Kidney (tissue), 14 donors: ENCODE results near the gene BRD2. TPM values are rescaled to one million over a fixed set of nuclear protein-coding genes. Genes with fewer than 3 reads are reported as not detected.
A peak's percentile ranks its signal among the peaks of the same experiment; 100 is the strongest.

Experiments used
- DNase-seq, 5 donors: peaks; one replicate each; pipeline ENCODE4 v3.0.0-alpha.2; 2013 to 2020
- FAIRE-seq: peaks from 2 replicates; lab custom pipeline; 2012; peaks lifted over from hg19 to GRCh38; lab: Jason Lieb, UNC
- H3K27ac ChIP-seq, 2 donors: one replicate each; pipeline ENCODE4 v1.7.0; 2013; ENCODE audit warnings: low read depth in 2 of 2, low read length in 2 of 2, inconsistent platforms in 1 of 2
- H3K27me3 ChIP-seq: one replicate; pipeline ENCODE4 v1.7.1; 2013; ENCODE audit warnings: low read length, inconsistent platforms; ENCODE audit not compliant: control insufficient read depth, insufficient read depth
- H3K36me3 ChIP-seq, 3 donors: one replicate each; pipeline versions ENCODE4 v1.7.0 to v1.7.1; 2013; ENCODE audit warnings: low read length in 3 of 3, control low read depth in 1 of 3, inconsistent platforms in 1 of 3; ENCODE audit not compliant: insufficient read depth in 3 of 3, control insufficient read depth in 2 of 3
- H3K4me1 ChIP-seq, 3 donors: one replicate each; pipeline versions ENCODE4 v1.7.0 to v1.7.1; 2013; ENCODE audit warnings: low read length in 3 of 3, inconsistent platforms in 1 of 3, low read depth in 1 of 3; ENCODE audit not compliant: control insufficient read depth in 2 of 3, insufficient read depth in 2 of 3
- H3K4me3 ChIP-seq, 3 donors: one replicate each; pipeline versions ENCODE4 v1.7.0 to v1.8.1; 2013; ENCODE audit warnings: low read length in 3 of 3, control low read depth in 1 of 3, inconsistent platforms in 1 of 3
- H3K9ac ChIP-seq, 3 donors: one replicate each; pipeline versions ENCODE4 v1.7.0 to v1.7.1; 2013; ENCODE audit warnings: low read length in 3 of 3, control low read depth in 1 of 3, inconsistent platforms in 1 of 3
- H3K9me3 ChIP-seq, 3 donors: one replicate each; pipeline versions ENCODE4 v1.7.0 to v1.7.1; 2013; ENCODE audit warnings: low read length in 3 of 3, control low read depth in 1 of 3, inconsistent platforms in 1 of 3; ENCODE audit not compliant: control insufficient read depth in 2 of 3, insufficient read depth in 1 of 3
- CTCF ChIP-seq: IDR thresholded peaks from 3 replicates; pipeline ENCODE4 v1.5.1; 2012; ENCODE audit warnings: mild to moderate bottlenecking, moderate library complexity, borderline replicate concordance; ENCODE audit not compliant: insufficient read depth; ENCODE audit errors: extremely low read depth
- intact Hi-C: fragments of 100-400 bp; cut with DNase I; formaldehyde crosslinking; loops from one replicate; pipeline ENCODE4 v1.11.1; 2022
- polyA plus RNA-seq: library from polyadenylated mRNA; stranded (reverse); fragments of 350-450 nt; fragmentation: Illumina TruSeq; extraction: RNeasy Lipid Tissue Mini Kit (QIAGEN cat#74804); gene quantifications from one replicate; pipeline ENCODE4 v1.2.3, GENCODE V29; 2014; ENCODE audit warnings: low read depth, low replicate concordance; ENCODE audit not compliant: insufficient read depth
- total RNA-seq: library from RNA; stranded (reverse); fragmentation: NEBNext Ultra II Directional; extraction: Animal tissue kit (Norgen Biotek cat#: 25700); gene quantifications from one replicate; pipeline ENCODE4 v1.2.1, GENCODE V29; 2021
- donor health status: control.
- donor health status: control.
- donor health status: control.
- donor health status: control.
- donor health status: control.
- donor health status: DM: yes; HTN: yes; CAD: no.
- donor health status: Normal renal cell carcinoma (clear cell type).

Gene BRD2
- total and polyA plus RNA-seq, 2 donors from 2014 or later = 73.9 to 184 TPM

DNA sequence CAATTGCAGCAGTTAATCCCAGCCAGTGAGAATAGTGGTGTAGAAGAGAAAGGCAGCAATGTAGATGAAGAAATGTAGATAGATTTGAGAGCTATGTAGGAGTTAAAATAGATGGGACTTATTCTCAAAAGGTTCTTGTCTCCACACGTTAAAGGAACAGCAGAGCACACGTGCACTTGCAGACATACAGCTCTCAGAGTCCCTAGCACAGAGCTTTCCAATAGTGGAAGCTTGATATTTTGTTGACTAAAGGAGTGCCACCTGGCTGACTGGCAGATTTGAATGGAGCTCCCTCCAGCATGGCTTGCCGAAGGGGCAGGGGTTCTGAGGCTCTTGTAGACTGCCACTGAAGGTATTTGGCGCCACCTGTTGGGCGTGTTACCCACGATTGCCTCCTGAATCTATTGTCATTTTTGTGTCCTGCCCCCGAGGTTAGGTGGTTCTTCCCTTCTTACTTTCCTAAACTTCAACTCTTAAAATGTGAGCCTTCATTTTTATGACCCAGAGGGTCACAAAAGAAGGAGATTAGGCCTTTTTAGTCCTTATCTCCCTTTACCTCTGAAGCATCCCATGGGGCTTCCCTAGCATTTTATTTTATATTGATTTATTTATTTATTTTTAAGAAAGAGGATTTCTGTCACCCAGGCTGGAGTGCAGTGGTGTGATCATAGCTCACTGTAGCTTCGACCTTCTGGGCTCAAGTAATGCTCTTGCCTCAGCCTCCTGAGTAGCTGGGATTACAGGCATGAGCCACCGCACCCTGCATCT is 16.4 kb downstream of the BRD2 start:
- Histone ChIP-seq H3K27ac (no peak overlapping the region), H3K4me3 (no peak overlapping the region), H3K36me3 (peaks cover 12 to 16% (median 12%) of the 10 kb centered on the region in 3 donors), H3K9ac (no peak overlapping the region), H3K4me1 (peaks cover 0 to 2% (median 0%) of the 10 kb centered on the region in 3 donors), H3K9me3 (no peaks in the 10 kb centered on the region), H3K27me3 (no peaks in the 10 kb centered on the region)
- TF ChIP-seq CTCF = peak; percentile 92
- DNase-seq = peak; percentile 90 to 94 (median 92)
- intact Hi-C loops = loop anchor here (5.0 kb wide), 1 partner anchor 48 kb away; no protein-coding TSS in a partner anchor
- peak; percentile 49 for FAIRE-seq

DNA sequence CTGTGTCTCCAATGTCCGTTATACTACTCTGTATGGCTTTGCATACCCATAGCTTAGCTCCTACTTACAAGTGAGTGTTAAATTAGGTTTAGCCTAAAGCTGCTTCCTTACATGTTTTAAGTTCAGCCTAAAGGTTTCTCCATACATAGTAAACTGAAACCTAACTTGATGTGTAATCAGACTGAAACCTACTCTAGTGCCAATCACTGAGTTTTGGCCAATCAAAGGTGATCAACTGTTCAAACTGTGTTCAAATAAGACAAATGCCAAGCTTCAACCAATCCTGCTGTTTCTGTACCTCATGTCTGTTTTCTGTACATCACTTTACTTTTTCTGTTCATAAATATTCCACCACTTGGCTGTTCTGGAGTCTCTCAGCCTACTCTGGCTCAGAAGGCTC is 21.0 kb downstream of the BRD2 start:
- no peak overlapping the region for H3K4me3 ChIP-seq
- no peaks in the 10 kb centered on the region for H3K4me1 ChIP-seq
- no peaks in the 10 kb centered on the region for H3K36me3 ChIP-seq
- H3K27ac ChIP-seq = no peak overlapping the region
- intact Hi-C loops = no loop called here
- no peak for TF ChIP-seq CTCF
- no peaks in the 10 kb centered on the region for H3K9me3 ChIP-seq
- FAIRE-seq (no peak), DNase-seq (no peak)
- H3K27me3 ChIP-seq = no peaks in the 10 kb centered on the region
- no peak overlapping the region for H3K9ac ChIP-seq

- no peaks in the 10 kb centered on the region for H3K4me1 ChIP-seq
- intact Hi-C loops = no loop called here
- H3K4me3 ChIP-seq = no peak overlapping the region
- H3K27ac ChIP-seq = no peak overlapping the region
- no peak overlapping the region for H3K9ac ChIP-seq
- DNase-seq (no peak), FAIRE-seq (no peak)
- TF ChIP-seq CTCF = no peak
- no peaks in the 10 kb centered on the region for H3K36me3 ChIP-seq
- no peaks in the 10 kb centered on the region for H3K27me3 ChIP-seq
- no peaks in the 10 kb centered on the region for H3K9me3 ChIP-seq
Observed at GRCh38 chr6:32991972-32992371, 23.6 kb downstream of the BRD2 start.
